ENCODE results near the gene FFAR1. TPM values are rescaled to one million over a fixed set of nuclear protein-coding genes. Genes with fewer than 3 reads are reported as not detected.

The FFAR1 gene
- total and polyA plus RNA-seq, 2 donors (not counting 3 experiments of a cell fraction or from before 2014, with no cell fraction given), result not detected

DNA sequence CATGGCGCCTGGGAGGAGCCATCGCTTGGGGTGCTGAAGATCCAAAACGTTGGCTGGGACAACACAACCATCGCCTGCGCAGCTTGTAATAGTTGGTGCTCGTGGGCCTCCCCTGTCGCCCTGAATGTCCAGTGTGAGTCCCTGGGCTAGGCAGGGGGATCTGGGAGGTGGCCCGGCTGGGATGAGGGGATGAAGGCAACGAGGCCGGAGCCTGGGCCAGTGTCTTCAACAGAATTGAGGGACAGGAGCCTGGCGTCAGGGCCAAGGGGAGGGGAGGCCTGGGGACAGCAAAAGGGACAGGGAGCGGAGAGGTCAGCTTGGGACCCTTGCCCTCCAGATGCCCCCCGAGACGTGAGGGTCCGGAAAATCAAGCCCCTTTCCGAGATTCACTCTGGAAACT lies 6.7 kb upstream of the FFAR1 start:
- POLR2A ChIA-PET, result no interaction called here
- TF ChIP-seq, protein P1, sequence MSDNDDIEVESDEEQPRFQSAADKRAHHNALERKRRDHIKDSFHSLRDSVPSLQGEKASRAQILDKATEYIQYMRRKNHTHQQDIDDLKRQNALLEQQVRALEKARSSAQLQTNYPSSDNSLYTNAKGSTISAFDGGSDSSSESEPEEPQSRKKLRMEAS (IDR thresholded peaks at IDR 0.05; ENCODE audit: insufficient read depth, insufficient read length), result no peak
- TF ChIP-seq POLR2AphosphoS5 (IDR thresholded peaks at IDR 0.05; ENCODE audit: insufficient read depth, low read depth, low read length) (no peak), JUN (IDR thresholded peaks at IDR 0.05; ENCODE audit: borderline replicate concordance, insufficient read depth, insufficient read length, low read depth) (no peak), GATA2 (IDR thresholded peaks at IDR 0.05; ENCODE audit: insufficient read depth, insufficient read length, low read depth, low read length) (no peak), POLR2A (IDR thresholded peaks at IDR 0.05; ENCODE audit: low read depth, low read length) (no peak), FOS (IDR thresholded peaks at IDR 0.05; ENCODE audit: borderline replicate concordance, insufficient read depth, low read length) (no peak), MYC (IDR thresholded peaks at IDR 0.05; ENCODE audit: low read depth, low read length) (no peak), EZH2 (IDR thresholded peaks at IDR 0.05; ENCODE audit: borderline replicate concordance, low read depth, low read length, severe bottlenecking) (no peak)
- TF ChIP-seq, protein P2, sequence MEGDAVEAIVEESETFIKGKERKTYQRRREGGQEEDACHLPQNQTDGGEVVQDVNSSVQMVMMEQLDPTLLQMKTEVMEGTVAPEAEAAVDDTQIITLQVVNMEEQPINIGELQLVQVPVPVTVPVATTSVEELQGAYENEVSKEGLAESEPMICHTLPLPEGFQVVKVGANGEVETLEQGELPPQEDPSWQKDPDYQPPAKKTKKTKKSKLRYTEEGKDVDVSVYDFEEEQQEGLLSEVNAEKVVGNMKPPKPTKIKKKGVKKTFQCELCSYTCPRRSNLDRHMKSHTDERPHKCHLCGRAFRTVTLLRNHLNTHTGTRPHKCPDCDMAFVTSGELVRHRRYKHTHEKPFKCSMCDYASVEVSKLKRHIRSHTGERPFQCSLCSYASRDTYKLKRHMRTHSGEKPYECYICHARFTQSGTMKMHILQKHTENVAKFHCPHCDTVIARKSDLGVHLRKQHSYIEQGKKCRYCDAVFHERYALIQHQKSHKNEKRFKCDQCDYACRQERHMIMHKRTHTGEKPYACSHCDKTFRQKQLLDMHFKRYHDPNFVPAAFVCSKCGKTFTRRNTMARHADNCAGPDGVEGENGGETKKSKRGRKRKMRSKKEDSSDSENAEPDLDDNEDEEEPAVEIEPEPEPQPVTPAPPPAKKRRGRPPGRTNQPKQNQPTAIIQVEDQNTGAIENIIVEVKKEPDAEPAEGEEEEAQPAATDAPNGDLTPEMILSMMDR (IDR thresholded peaks at IDR 0.05; ENCODE audit: extremely low read depth in 1 of 2, insufficient read depth in 1 of 2, low read depth in 1 of 2, low read length in 2 of 2), result no peak
- Histone ChIP-seq H3K27me3 (ENCODE audit: control insufficient read depth in 2 of 2, insufficient read depth in 2 of 2, low read length in 2 of 2) (no peaks in the 10 kb centered on the region), H2AFZ (ENCODE audit: low read depth, low read length) (no peak overlapping the region), H3K4me3 (replicated peaks in 1 of 3; ENCODE audit: insufficient read depth in 1 of 3, low read depth in 1 of 3, low read length in 3 of 3) (no peak overlapping the region), H3K9me1 (replicated peaks; ENCODE audit: control insufficient read depth, extremely low read depth, insufficient read depth, low read length) (no peaks in the 10 kb centered on the region), H3K9ac (replicated peaks; ENCODE audit: extremely low read depth, insufficient read depth, low read length) (no peak overlapping the region), H3K27ac (ENCODE audit: insufficient read depth, low read depth, low read length) (no peak overlapping the region), H4K20me1 (replicated peaks; ENCODE audit: control insufficient read depth, extremely low read depth, insufficient read depth, low read length) (no peaks in the 10 kb centered on the region), H3K4me2 (ENCODE audit: insufficient read depth, low read length) (no peak overlapping the region), H3K4me1 (ENCODE audit: control insufficient read depth, extremely low read depth, insufficient read depth, low read length) (no peaks in the 10 kb centered on the region), H3K9me3 (replicated peaks; ENCODE audit: control insufficient read depth, insufficient read depth, low read length) (no peaks in the 10 kb centered on the region), H3K79me2 (ENCODE audit: control insufficient read depth, insufficient read depth, low read length) (no peaks in the 10 kb centered on the region), H3K36me3 (ENCODE audit: control insufficient read depth in 2 of 2, extremely low read depth in 1 of 2, insufficient read depth in 2 of 2, low read length in 2 of 2) (no peaks in the 10 kb centered on the region)
- no TSS peak for BruUV-seq (replicated peaks)
- intact Hi-C loops (cut with micrococcal nuclease), result no loop called here
- CTCF ChIA-PET, result interaction anchor here (1.9 kb wide), 1 partner anchor 12 kb away, joined by 9 read pairs; no protein-coding TSS in a partner anchor
- dilution Hi-C loops (cut with MboI; ENCODE audit: extremely low pct_ligation_motif_present, low sequenced_read_pairs), result no loop called here
- FAIRE-seq (no peak), DNase-seq (ENCODE audit: low read depth, low spot score) (no peak)
